Osteoblast (primary cell): ENCODE results near the gene OR10H5. TPM values are rescaled to one million over a fixed set of nuclear protein-coding genes. Genes with fewer than 3 reads are reported as not detected.

Source experiments
- DNase-seq: peaks from one replicate; pipeline ENCODE4 v3.0.0; 2011; ENCODE audit warnings: low spot score, mixed read lengths; ENCODE audit not compliant: insufficient read length; ENCODE audit errors: missing footprints
- H2AFZ ChIP-seq: 2 replicates; pipeline ENCODE4 v1.6.0; 2011; ENCODE audit warnings: mild to moderate bottlenecking, low read length
- H3K27ac ChIP-seq: 2 replicates; pipeline ENCODE4 v1.5.1; 2011; ENCODE audit warnings: mild to moderate bottlenecking, low read depth, low read length, moderate library complexity
- H3K27me3 ChIP-seq: 2 replicates; pipeline ENCODE4 v1.6.0; 2012; ENCODE audit warnings: mild to moderate bottlenecking, control low read depth, inconsistent platforms, low read length, moderate library complexity; ENCODE audit not compliant: insufficient read depth
- H3K36me3 ChIP-seq: 2 replicates; pipeline ENCODE4 v1.5.1; 2011; ENCODE audit warnings: mild to moderate bottlenecking, low read length, control low read depth, moderate library complexity; ENCODE audit not compliant: insufficient read depth
- H3K4me1 ChIP-seq: 2 replicates; pipeline ENCODE4 v1.5.1; 2011; ENCODE audit warnings: mild to moderate bottlenecking, low read length, control low read depth, moderate library complexity; ENCODE audit not compliant: insufficient read depth
- H3K4me2 ChIP-seq: 2 replicates; pipeline ENCODE4 v1.6.0; 2011; ENCODE audit warnings: mild to moderate bottlenecking, low read length; ENCODE audit not compliant: insufficient read depth
- H3K4me3 ChIP-seq: fragments of 200-600 bp; sonication (generic); 3 replicates; pipeline ENCODE4 v1.5.1; 2012; ENCODE audit warnings: mild to moderate bottlenecking, low read length, inconsistent platforms; ENCODE audit not compliant: insufficient read depth
- H3K79me2 ChIP-seq: 2 replicates; pipeline ENCODE4 v1.6.0; 2012; ENCODE audit warnings: mild to moderate bottlenecking, low read length, control low read depth, inconsistent platforms; ENCODE audit not compliant: insufficient read depth
- H3K9me3 ChIP-seq: 2 replicates; pipeline ENCODE4 v1.5.1; 2011; ENCODE audit warnings: low read depth, low read length, control low read depth
- H4K20me1 ChIP-seq: 2 replicates; pipeline ENCODE4 v1.6.0; 2012; ENCODE audit warnings: mild to moderate bottlenecking, low read length, control low read depth; ENCODE audit not compliant: insufficient read depth
- CTCF ChIP-seq: IDR thresholded peaks from 2 replicates; pipeline ENCODE4 v1.5.1; 2011; ENCODE audit warnings: mild to moderate bottlenecking, low read depth, low read length, moderate library complexity; ENCODE audit errors: extremely low read depth
- total RNA-seq: library from RNA; depleted of rRNA; stranded (reverse); fragments of >200 nt; gene quantifications from 2 replicates; pipeline ENCODE4 v1.2.3, GENCODE V29; 2012

The OR10H5 gene
- total RNA-seq, 1 donor, result not detected

DNA sequence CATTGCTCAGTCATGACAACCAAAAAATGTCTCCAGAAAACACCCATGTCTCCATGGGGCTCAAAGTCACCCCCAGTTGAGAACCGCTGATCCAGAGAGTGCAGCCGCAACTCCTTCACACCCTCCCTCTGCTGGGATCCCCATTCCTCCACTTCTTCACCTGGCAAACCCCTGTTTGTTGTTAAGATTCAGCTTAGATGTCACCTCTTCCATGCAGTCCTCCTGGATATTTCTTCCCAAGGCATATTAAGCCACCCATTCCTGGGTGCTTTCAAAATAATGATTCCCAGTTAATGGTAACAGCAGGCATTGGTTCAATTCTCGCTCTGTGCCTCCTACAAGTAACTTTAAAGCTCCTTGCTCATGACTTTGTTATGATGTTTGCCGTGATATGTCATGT is 24.0 kb downstream of the OR10H5 start:
- H3K27ac ChIP-seq, result no peak overlapping the region
- DNase-seq, result no peak
- H3K4me3 ChIP-seq, result no peak overlapping the region
- no peaks in the 10 kb centered on the region for H4K20me1 ChIP-seq
- no peaks in the 10 kb centered on the region for H3K4me1 ChIP-seq
- H3K36me3 ChIP-seq, result no peaks in the 10 kb centered on the region
- H3K79me2 ChIP-seq, result no peaks in the 10 kb centered on the region
- no peak overlapping the region for H2AFZ ChIP-seq
- no peak for TF ChIP-seq CTCF
- no peaks in the 10 kb centered on the region for H3K9me3 ChIP-seq
- no peak overlapping the region for H3K4me2 ChIP-seq
- no peaks in the 10 kb centered on the region for H3K27me3 ChIP-seq

- no peak overlapping the region for H2AFZ ChIP-seq
- no peaks in the 10 kb centered on the region for H3K36me3 ChIP-seq
- H3K4me2 ChIP-seq, result no peak overlapping the region
- peak; percentile 27 for TF ChIP-seq CTCF
- no peaks in the 10 kb centered on the region for H3K4me1 ChIP-seq
- no peaks in the 10 kb centered on the region for H4K20me1 ChIP-seq
- no peak overlapping the region for H3K4me3 ChIP-seq
- no peak overlapping the region for H3K27ac ChIP-seq
- H3K79me2 ChIP-seq, result no peaks in the 10 kb centered on the region
- peak; percentile 15 for DNase-seq
- no peaks in the 10 kb centered on the region for H3K9me3 ChIP-seq
- no peaks in the 10 kb centered on the region for H3K27me3 ChIP-seq
Measured at GRCh38 chr19:15812060-15812722, 24.7 kb downstream of the OR10H5 start.

DNA sequence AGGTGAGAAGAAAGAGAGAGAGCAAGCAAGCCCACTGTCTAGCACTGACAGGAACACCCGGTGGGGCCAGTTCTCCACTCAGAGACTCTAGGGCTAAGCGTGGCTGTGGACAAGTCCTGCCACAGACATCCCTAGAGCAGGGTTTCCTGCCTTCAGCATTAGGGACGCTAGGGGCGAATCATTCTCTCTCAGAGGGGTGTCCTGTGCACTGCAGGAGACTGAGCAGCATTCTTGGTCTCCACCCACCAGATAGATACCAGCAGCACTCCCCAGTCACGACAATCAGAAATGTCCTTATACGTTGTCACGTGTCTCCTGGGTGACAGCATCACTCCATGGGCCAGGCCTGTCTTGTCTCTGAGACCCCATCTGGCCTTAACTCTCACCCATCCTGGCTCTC is 26.5 kb downstream of the OR10H5 start:
- Histone ChIP-seq H3K9me3 (no peaks in the 10 kb centered on the region), H3K27ac (no peak overlapping the region), H3K4me3 (no peak overlapping the region), H3K4me2 (no peak overlapping the region), H3K4me1 (no peaks in the 10 kb centered on the region), H2AFZ (no peak overlapping the region), H3K36me3 (no peaks in the 10 kb centered on the region), H3K79me2 (no peaks in the 10 kb centered on the region), H3K27me3 (no peaks in the 10 kb centered on the region), H4K20me1 (no peaks in the 10 kb centered on the region)
- no peak for TF ChIP-seq CTCF
- DNase-seq, result peak; percentile 35

DNA sequence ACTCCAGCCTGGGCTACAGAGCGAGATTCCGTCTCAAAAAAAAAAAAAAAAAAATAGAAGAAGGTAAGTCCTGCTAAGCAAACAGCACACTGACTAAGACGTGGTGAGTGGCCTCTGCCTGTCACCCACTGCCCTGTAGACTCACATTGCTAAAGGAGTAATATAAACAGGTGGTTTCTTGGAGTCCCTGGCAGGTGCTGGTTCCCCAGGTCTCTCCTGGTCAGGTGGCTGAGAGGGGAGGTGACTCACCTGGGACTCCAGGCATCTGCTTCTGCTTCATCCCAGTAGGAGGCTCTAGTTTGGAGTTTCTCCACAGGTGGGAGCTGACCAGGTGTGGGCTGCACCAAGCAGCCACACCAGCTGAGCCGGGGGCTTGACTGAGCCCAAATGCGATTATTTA is 27.8 kb downstream of the OR10H5 start, which contains the start of gene OR10H1:
Gene OR10H1, minus strand, starts transcription at position 359 of the 400 bp plus-strand sequence. CDS start 7,627 bp downstream, outside the sequence.
- no peak within 1 kb of the TSS for H3K4me2 ChIP-seq
- no peak within 1 kb of the TSS for H3K27ac ChIP-seq
- DNase-seq, result no peak
- TF ChIP-seq CTCF, result no peak
- H4K20me1 ChIP-seq, result no peaks in the 10 kb centered on the region
- no peak within 1 kb of the TSS for H3K4me3 ChIP-seq
- no peaks in the 10 kb centered on the region for H3K27me3 ChIP-seq
- no peaks in the 10 kb centered on the region for H3K4me1 ChIP-seq
- H3K79me2 ChIP-seq, result no peaks in the 10 kb centered on the region
- H2AFZ ChIP-seq, result no peak within 1 kb of the TSS
- H3K36me3 ChIP-seq, result no peaks in the 10 kb centered on the region
- no peaks in the 10 kb centered on the region for H3K9me3 ChIP-seq
